HG03575 (cell line): Measurements from ENCODE around the gene OXCT1.
"Not testable (repeated sequence)": the region's sequence is repeated elsewhere in the genome, so short reads cannot be mapped to it uniquely, and the experiment has no call there.

Experiments
- ATAC-seq: cut with Tn5 transposase; IDR thresholded peaks from one replicate; pipeline ENCODE4 v1.9.1; 2021; ENCODE audit not compliant: unreplicated experiment, insufficient number of reproducible peaks, low FRiP score; ENCODE audit errors: extremely low read depth

Gene OXCT1

GRCh38 chr5:41837793-41838192 lies 32.4 kb downstream of the OXCT1 start:
- ATAC-seq: no peak

DNA sequence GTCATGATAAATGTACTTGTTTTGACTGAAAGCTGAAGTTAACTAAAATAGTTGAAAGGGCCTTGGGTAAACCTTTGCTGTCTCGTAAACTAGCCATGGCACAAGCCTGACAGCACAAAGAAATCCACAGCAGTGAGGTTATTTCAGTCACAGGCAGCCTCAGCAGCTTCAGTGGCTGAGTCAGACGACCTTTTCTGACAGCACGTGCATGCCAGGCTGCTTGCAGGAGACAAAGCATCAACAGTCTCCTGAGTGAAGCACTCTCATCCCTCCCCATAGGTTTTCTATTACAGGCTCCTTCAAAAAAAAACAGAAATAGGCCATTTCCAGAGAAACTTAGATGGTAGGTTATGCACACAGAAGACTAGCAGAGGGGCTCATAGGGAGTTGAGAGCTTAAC lies 34.6 kb downstream of the OXCT1 start:
- no peak for ATAC-seq

DNA sequence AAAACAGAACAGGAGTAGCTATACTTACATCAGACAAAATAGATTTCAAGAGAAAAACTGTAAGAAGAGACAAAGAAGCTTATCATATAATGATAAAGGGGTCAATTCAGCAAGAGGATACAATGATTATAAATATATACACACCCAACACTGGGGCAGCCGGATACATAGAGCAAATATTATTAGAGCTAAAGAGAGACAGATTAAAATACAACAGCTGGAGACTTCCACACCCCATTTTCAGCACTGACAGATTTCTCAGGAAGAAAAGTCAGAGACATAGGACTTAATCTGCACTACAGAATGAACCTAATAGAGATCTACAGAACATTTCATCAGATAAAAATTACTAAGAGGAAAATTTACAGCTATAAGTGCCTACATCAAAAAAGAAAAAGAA lies 35.7 kb downstream of the OXCT1 start:
- ATAC-seq: no peak

- no peak for ATAC-seq
Observed at GRCh38 chr5:41832430-41832829, 37.8 kb downstream of the OXCT1 start.

DNA sequence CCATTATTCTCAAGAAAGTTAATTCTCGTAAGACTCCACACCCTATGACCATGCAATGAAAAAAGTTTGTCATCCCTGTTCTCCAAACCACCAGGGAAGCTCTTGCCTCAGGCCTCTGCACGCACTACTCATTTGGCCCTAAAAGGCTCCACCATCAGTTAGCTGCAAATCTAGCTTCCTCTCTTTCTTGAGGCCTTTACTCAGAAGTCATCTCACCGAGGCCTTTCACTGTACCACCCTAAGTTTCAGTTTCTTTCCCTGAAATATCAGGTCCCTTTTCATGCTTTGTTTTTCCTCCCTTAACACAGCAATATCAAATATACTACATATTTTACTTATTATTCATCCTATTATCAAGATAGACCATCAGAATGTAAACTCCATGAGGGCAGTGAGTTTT lies 39.1 kb downstream of the OXCT1 start:
- ATAC-seq: peak; percentile 69

- ATAC-seq: no peak
Observed at GRCh38 chr5:41827792-41828191, 42.4 kb downstream of the OXCT1 start.

DNA sequence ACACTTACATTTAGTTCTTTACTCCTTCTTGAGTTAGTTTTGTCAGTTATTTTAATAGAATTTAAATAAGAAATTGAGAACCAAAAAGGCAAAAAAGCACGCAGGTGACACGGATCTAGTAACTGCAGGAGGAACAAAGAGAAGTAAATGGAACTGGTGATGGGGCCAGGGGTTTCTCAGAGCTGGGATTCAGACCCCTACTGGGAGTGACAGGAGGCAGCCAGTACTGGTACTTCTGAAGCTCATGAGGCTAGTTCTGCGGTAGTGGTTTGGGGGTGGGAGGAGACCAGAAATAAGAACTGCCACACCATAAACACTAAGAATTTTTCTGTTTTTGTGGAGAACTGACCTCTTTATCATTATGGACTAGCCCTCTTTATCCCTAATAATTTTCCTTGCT lies 48.2 kb downstream of the OXCT1 start:
- ATAC-seq: no peak

- no peak for ATAC-seq
Observed at GRCh38 chr5:41821051-41821450, 49.2 kb downstream of the OXCT1 start.

GRCh38 chr5:41820150-41820549 lies 50.1 kb downstream of the OXCT1 start:
- no peak for ATAC-seq

GRCh38 chr5:41817625-41818301 lies 52.5 kb downstream of the OXCT1 start:
- ATAC-seq: no peak

DNA sequence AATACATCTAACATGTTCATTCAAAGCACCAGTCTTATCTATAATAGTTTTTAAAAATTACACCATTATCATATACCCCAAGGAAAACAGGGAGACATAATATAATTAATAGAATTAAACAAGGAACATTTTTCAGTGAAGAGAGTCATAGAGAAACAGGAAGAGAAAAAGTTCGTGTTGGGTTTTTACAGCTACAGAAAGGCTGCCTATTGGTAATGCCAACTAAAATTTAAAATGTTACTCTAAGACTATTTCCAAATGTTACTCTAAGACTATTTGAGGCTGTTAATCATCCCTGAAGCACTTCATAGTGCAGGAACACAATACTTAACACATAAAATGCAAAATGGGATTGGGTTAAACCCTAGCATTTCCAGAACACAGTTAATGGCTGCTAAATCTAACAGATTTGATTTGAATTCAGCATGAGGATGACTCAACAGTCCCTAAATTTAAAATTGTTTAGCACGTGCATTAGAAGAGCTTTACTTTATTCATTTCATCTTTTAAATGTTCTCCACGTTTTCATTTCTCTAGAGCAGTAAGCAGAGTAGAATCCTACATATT lies 54.5 kb downstream of the OXCT1 start:
- ATAC-seq: no peak

- no peak for ATAC-seq
Observed at GRCh38 chr5:41815261-41815660, 55.0 kb downstream of the OXCT1 start.

GRCh38 chr5:41814306-41814705 lies 55.9 kb downstream of the OXCT1 start:
- not testable (repeated sequence) for ATAC-seq

- ATAC-seq: no peak
Observed at GRCh38 chr5:41812156-41812555, 58.1 kb downstream of the OXCT1 start.

DNA sequence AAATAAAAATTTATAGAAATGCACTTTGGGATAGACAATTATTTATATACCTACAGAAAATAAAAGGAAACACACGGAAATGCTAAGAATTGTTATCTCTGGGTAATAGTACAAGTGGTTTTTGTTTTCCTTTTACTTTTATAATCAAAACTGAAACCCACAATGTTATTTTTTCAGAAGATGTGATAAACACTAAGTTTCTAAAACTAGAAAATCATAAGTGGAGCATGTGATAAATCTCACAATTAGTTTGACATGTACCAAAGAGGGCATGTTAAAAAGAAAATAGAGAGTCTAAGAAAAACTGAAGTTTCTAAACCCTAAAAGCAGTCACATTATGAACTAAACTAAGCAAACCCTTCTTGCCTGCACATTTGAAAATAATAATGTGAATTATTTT lies 61.1 kb downstream of the OXCT1 start:
- ATAC-seq: no peak

DNA sequence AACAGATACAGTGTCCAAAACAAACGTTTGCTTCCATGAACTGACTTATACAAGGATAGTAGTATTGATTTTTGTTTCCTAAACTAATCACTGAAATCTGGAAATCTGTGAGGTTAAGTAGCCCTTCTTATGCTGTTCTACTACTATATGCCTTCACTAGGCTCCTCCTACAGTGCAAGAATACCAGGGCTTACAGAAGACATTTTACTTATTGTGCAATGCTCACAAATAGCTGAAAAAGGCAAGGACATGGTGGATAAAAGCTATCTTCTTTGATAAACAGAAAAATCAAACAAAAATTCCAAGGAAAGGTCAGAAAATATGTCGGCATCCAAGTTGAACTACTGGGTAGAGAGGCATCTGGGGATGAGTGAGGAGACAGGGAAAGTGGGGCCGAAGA lies 61.9 kb downstream of the OXCT1 start:
- ATAC-seq: no peak

- no peak for ATAC-seq
Observed at GRCh38 chr5:41797662-41798061, 72.6 kb downstream of the OXCT1 start.

DNA sequence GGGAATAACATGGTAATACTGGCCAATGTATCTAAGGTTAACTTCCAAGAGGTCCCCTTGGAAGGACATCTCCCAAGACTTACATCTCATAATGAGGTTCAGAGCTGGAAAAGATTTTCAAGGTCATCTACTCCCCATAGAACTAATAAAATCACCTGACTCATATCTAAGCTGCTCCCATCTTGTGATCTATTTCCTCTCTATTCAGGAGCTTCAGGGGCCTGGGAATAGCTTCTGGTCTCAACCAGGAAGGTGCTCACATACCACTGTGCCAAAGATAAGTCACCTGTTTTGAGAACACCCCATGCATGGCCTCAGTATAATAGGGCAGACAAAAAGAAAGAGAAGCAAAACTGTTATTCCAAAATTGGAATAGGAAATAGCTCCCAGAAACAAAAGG lies 74.2 kb downstream of the OXCT1 start:
- no peak for ATAC-seq

DNA sequence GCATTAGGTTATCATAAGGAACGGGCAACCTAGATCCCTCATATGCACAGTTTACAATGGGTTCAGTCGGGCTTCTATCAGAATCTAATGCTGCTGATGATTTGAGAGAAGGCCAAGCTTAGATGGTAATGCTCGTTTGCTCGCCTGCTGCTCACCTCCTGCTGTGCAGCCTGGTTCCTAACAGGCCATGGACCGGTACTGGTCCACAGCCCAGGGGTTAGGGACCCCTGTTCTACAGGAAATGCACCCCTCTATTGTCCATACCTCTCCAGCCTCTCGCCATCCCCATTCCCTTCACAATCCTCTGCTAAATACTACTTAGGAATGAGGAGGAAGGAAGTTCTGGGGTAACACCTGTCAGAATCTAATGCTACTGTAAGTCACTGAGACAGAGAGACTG lies 75.1 kb downstream of the OXCT1 start:
- ATAC-seq: no peak

DNA sequence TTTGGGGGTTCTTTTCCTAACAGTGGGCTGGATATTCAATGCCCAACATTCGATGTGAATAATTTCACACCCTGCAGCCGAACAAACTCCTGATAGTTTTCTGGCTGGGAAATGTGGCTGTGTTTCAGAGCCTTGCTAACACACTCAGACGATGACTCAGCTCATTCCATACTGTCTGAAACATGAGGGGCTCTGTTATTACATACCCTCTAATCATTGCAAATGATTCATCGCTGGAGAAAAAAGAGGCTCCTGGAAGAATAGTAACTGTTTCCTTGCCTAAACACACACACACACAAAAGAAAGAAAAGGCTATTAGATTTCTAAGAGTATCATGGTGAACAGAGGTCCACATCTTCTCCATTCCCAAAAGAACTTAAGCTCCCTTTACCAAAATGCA lies 75.8 kb downstream of the OXCT1 start:
- no peak for ATAC-seq

DNA sequence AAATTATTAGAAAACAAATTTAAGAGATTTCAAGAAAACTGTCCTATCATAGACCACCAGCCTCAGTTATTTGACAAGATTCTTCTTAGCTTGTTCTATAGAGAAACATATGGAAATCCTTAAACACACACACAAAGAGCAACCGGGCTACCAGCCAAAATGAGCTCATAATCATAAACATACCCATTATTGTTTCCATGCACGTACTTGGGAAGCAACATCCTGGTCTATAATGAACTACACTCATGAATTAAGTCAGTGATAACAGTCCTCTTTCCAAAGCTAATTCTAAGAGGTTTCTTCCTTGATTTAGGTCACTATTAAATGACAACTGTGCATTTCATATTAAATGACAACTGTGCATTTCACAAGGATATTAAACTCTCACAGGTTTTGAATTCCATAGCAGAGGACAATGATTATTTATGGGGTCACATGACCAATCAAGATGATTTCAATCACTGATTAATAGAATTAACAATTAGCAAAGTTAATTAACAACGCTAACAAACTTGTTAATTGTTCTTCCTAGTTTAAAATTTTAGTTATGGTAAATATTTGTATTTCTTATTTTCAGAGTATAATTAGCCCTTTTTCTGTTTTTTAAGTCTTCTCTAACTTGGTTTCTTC lies 77.0 kb downstream of the OXCT1 start:
- ATAC-seq: no peak
